Muscle of leg (tissue), 11 donors: ENCODE measurements around the gene SERPINB8. TPM values are rescaled to one million over a fixed set of nuclear protein-coding genes. Genes with fewer than 3 reads are reported as not detected.

Source experiments
- DNase-seq: peaks from one replicate; pipeline ENCODE4 v3.0.0; 2013
- H3K27ac ChIP-seq: one replicate; pipeline ENCODE4 v1.5.1; 2013; ENCODE audit warnings: mild to moderate bottlenecking, low read length, control low read depth
- H3K27me3 ChIP-seq: one replicate; pipeline ENCODE4 v1.6.1; 2013; ENCODE audit warnings: low read length; ENCODE audit not compliant: control insufficient read depth, insufficient read depth
- H3K36me3 ChIP-seq: one replicate; pipeline ENCODE4 v1.6.1; 2013; ENCODE audit warnings: low read length; ENCODE audit not compliant: control insufficient read depth, insufficient read depth
- H3K4me1 ChIP-seq: one replicate; pipeline ENCODE4 v1.6.1; 2013; ENCODE audit warnings: low read length; ENCODE audit not compliant: control insufficient read depth, insufficient read depth
- H3K4me3 ChIP-seq: one replicate; pipeline ENCODE4 v1.5.1; 2013; ENCODE audit warnings: low read length, control low read depth
- H3K9me3 ChIP-seq: replicated peaks from 2 replicates; pipeline ENCODE4 v1.6.1; 2013; ENCODE audit warnings: low read depth, low read length; ENCODE audit not compliant: control insufficient read depth
- WGBS: methylation state at CpG from one replicate; pipeline ENCODE4 v1.1.5; 2013; ENCODE audit warnings: missing lambda C conversion rate; ENCODE audit not compliant: insufficient coverage; 5-methylcytosine and 5-hydroxymethylcytosine counted together
- polyA plus RNA-seq, 8 donors: library from polyadenylated mRNA; unstranded; fragments of 120-200 nt; gene quantifications; one replicate each; pipeline versions ENCODE4 v1.2.1 to v1.2.3, GENCODE V29; 2013; ENCODE audit warnings: inconsistent platforms in 1 of 8, low replicate concordance in 1 of 8; ENCODE audit not compliant: insufficient read length in 8 of 8, insufficient read depth in 1 of 8
- total RNA-seq: library from RNA; stranded (reverse); fragments of 120-200 nt; gene quantifications from one replicate; pipeline ENCODE4 v1.2.4, GENCODE V29; 2013

The SERPINB8 gene
- total and polyA plus RNA-seq, 9 donors, result 0.93 to 2.6 (median 1.6) TPM

DNA sequence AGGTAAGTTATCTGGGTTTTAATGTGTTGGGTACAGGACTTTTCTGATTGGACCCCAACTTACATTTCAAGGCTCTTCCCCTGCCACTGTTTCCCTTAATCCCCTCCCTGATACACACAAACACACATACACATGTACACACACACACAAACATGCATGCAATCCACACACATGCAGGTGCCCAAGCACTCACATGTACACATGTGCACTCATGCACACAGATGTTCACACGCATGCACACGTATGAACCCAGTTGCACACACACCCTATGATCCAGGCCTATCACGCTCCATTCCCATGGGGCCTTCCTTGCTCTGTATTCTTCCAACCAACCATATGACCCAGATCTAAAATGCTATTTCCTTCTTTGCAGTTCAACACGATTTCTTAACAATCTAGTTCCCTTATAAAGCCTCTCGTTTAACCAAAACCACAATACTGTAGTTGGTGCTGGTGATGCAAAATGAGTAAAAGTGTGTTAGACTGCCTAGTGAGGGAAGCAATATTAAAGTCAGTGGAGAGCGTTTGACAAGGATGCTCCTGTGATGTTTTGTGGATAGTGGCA, 11.1 kb downstream of the SERPINB8 start:
- Histone ChIP-seq H3K27me3 (no peaks in the 10 kb centered on the region), H3K9me3 (no peaks in the 10 kb centered on the region), H3K27ac (no peak overlapping the region), H3K4me1 (no peaks in the 10 kb centered on the region), H3K4me3 (no peak overlapping the region), H3K36me3 (no peaks in the 10 kb centered on the region)
- 91% methylated on average over 4 of the region's 6 CpGs for WGBS
- DNase-seq, result no peak

- no peaks in the 10 kb centered on the region for H3K27me3 ChIP-seq
- no peaks in the 10 kb centered on the region for H3K4me1 ChIP-seq
- no peaks in the 10 kb centered on the region for H3K36me3 ChIP-seq
- H3K9me3 ChIP-seq, result no peaks in the 10 kb centered on the region
- no peak overlapping the region for H3K4me3 ChIP-seq
- DNase-seq, result no peak
- H3K27ac ChIP-seq, result no peak overlapping the region
- WGBS, result 86% methylated on average over 1 of the region's 2 CpGs
These were observed 11.8 kb downstream of the SERPINB8 start for GRCh38 chr18:63981719-63982118.

GRCh38 chr18:63982361-63982760, 12.5 kb downstream of the SERPINB8 start:
- H3K4me3 ChIP-seq, result no peak overlapping the region
- DNase-seq, result no peak
- no peaks in the 10 kb centered on the region for H3K27me3 ChIP-seq
- H3K27ac ChIP-seq, result no peak overlapping the region
- no peaks in the 10 kb centered on the region for H3K4me1 ChIP-seq
- no peaks in the 10 kb centered on the region for H3K36me3 ChIP-seq
- 90% methylated on average over 2 of the region's 3 CpGs for whole genome bisulfite sequencing
- no peaks in the 10 kb centered on the region for H3K9me3 ChIP-seq

GRCh38 chr18:63986885-63987284, 17.0 kb downstream of the SERPINB8 start:
- Histone ChIP-seq H3K27ac (no peak overlapping the region), H3K36me3 (no peaks in the 10 kb centered on the region), H3K9me3 (no peaks in the 10 kb centered on the region), H3K4me3 (no peak overlapping the region), H3K4me1 (no peaks in the 10 kb centered on the region), H3K27me3 (no peaks in the 10 kb centered on the region)
- WGBS, result 62% methylated on average over 4 of the region's 7 CpGs
- DNase-seq, result no peak

DNA sequence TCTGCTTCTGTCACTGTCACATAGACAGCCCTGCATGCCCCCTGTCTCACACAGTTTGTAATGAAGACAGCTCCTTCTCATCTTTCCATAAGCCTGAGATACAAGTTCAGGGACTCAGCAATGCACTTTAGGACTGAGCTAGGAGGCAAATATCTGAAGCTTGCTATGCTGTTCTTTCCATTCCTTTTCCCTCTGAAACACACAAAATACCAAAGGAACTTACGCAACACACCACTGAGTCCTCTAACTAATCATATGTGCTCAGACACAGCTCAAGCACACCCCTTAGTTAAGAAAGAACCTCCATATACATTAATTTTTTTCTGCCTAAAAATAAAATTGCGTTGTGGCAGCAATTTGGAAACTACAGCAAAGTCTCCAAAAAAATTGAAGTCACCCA, 17.9 kb downstream of the SERPINB8 start:
- Histone ChIP-seq H3K27ac (no peak overlapping the region), H3K9me3 (no peaks in the 10 kb centered on the region), H3K36me3 (no peaks in the 10 kb centered on the region), H3K4me3 (no peak overlapping the region), H3K4me1 (no peaks in the 10 kb centered on the region), H3K27me3 (no peaks in the 10 kb centered on the region)
- DNase-seq, result no peak
- 56% methylated on average over 1 of the region's 2 CpGs for WGBS

- H3K9me3 ChIP-seq, result peaks cover 13% of the 10 kb centered on the region
- WGBS, result 86% methylated on average over 6 of the region's 7 CpGs
- DNase-seq, result no peak
- H3K27me3 ChIP-seq, result no peaks in the 10 kb centered on the region
- H3K4me3 ChIP-seq, result no peak overlapping the region
- no peaks in the 10 kb centered on the region for H3K4me1 ChIP-seq
- H3K36me3 ChIP-seq, result no peaks in the 10 kb centered on the region
- no peak overlapping the region for H3K27ac ChIP-seq
These were observed 22.9 kb downstream of the SERPINB8 start for GRCh38 chr18:63992751-63993150.

GRCh38 chr18:63994783-63995399, 25.0 kb downstream of the SERPINB8 start:
- no peak overlapping the region for H3K4me3 ChIP-seq
- no peaks in the 10 kb centered on the region for H3K27me3 ChIP-seq
- peak; percentile 43 for DNase-seq
- no peaks in the 10 kb centered on the region for H3K4me1 ChIP-seq
- no peak overlapping the region for H3K27ac ChIP-seq
- peaks cover 13% of the 10 kb centered on the region for H3K9me3 ChIP-seq
- no peaks in the 10 kb centered on the region for H3K36me3 ChIP-seq
- 0% methylated on average over 2 of the region's 6 CpGs for WGBS

GRCh38 chr18:63997041-63997440, 27.2 kb downstream of the SERPINB8 start:
- Histone ChIP-seq H3K4me1 (no peaks in the 10 kb centered on the region), H3K27me3 (no peaks in the 10 kb centered on the region), H3K36me3 (no peaks in the 10 kb centered on the region), H3K9me3 (peaks cover 13% of the 10 kb centered on the region), H3K4me3 (no peak overlapping the region), H3K27ac (no peak overlapping the region)
- no peak for DNase-seq
- WGBS, result 40% methylated on average over 1 of the region's 4 CpGs

- no CpG with 5 or more reads among the region's 2 CpGs for WGBS
- Histone ChIP-seq H3K27ac (no peak overlapping the region), H3K9me3 (peaks cover 13% of the 10 kb centered on the region), H3K27me3 (peaks cover 4% of the 10 kb centered on the region), H3K4me1 (no peaks in the 10 kb centered on the region), H3K4me3 (no peak overlapping the region), H3K36me3 (no peaks in the 10 kb centered on the region)
- no peak for DNase-seq
These were observed 27.7 kb downstream of the SERPINB8 start for GRCh38 chr18:63997606-63998005.

GRCh38 chr18:63999871-64000270, 30.0 kb downstream of the SERPINB8 start:
- H3K36me3 ChIP-seq, result no peaks in the 10 kb centered on the region
- no peak for DNase-seq
- no peak overlapping the region for H3K4me3 ChIP-seq
- H3K4me1 ChIP-seq, result no peaks in the 10 kb centered on the region
- WGBS, result 78% methylated on average over 2 of the region's 2 CpGs
- peaks cover 11% of the 10 kb centered on the region for H3K27me3 ChIP-seq
- H3K27ac ChIP-seq, result no peak overlapping the region
- H3K9me3 ChIP-seq, result peaks cover 12% of the 10 kb centered on the region

GRCh38 chr18:64002581-64002980, 32.7 kb downstream of the SERPINB8 start:
- 44% methylated on average over 35 of the region's 41 CpGs for WGBS
- no peak for DNase-seq
- H3K36me3 ChIP-seq, result no peaks in the 10 kb centered on the region

More at GRCh38 chr18:64002581-64002980, 32.7 kb downstream of the SERPINB8 start:
- Histone ChIP-seq H3K27ac (no peak overlapping the region), H3K9me3 (no peaks in the 10 kb centered on the region), H3K4me1 (no peaks in the 10 kb centered on the region), H3K27me3 (peaks cover 11% of the 10 kb centered on the region), H3K4me3 (no peak overlapping the region)
